Measurements from ENCODE around the gene PIGS. TPM values are rescaled to one million over a fixed set of nuclear protein-coding genes. Genes with fewer than 3 reads are reported as not detected.

PIGS gene
- total and polyA plus RNA-seq, 2 of the 13 experiments (the other 11 are each of a cell fraction or from before 2014, with no cell fraction given), result 31.7 to 42.6 TPM

DNA sequence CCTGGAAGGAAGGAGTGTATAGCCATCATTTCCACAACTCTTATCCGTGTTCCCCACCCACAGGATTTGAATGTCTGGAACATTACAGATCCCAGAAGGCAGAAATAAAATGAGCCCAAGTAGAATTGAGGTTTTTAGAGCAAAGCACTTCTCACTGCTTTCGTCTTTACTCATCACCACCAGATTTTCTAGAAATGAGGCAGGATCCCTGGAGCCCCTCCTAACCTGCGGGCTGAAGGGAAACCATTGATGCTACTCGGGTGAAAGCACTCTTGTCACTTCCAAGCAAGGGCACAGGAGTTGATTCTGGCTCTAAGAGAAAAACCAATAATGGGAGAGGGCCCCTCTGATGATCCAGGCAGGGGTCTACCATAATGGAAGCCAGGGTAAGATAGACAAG, 8.2 kb upstream of the PIGS start:
- no peaks in the 10 kb centered on the region for H3K9me3 ChIP-seq (ENCODE audit: low read length)
- no TSS peak for BruUV-seq (replicated peaks)
- H3K36me3 ChIP-seq (replicated peaks in 1 of 2; ENCODE audit: control insufficient read depth in 1 of 2, insufficient read depth in 2 of 2, low read length in 2 of 2), result peaks cover 32 to 66% of the 10 kb centered on the region in 2 experiments
- H3K4me1 ChIP-seq (ENCODE audit: insufficient read depth, low read length), result peaks cover 26% of the 10 kb centered on the region
- no peaks in the 10 kb centered on the region for H3K27me3 ChIP-seq (ENCODE audit: control insufficient read depth in 1 of 2, insufficient read depth in 2 of 2, low read length in 2 of 2)
- CTCF ChIA-PET (ENCODE audit: low intra/inter-chr PET ratio, low total read pairs), result no interaction called here
- no peak overlapping the region for H2AFZ ChIP-seq (ENCODE audit: low read length)
- H3K4me3 ChIP-seq (replicated peaks in 1 of 3; ENCODE audit: insufficient read depth in 1 of 3, low read depth in 2 of 3, low read length in 3 of 3), result no peak overlapping the region
- no peak overlapping the region for H3K9ac ChIP-seq (ENCODE audit: insufficient read depth, low read depth, low read length)
- H3K27ac ChIP-seq (ENCODE audit: extremely low read length, insufficient read depth, low read length), result no peak overlapping the region
- FAIRE-seq (no peak), ATAC-seq (no peak), DNase-seq (ENCODE audit: low spot score) (no peak)
- in situ Hi-C loops (cut with HindIII; ENCODE audit: extremely low pct_ligation_motif_present, low pct_unique_long_range_greater_than_20kb), result no loop called here
- H4K20me1 ChIP-seq (ENCODE audit: insufficient read depth, low read length), result no peaks in the 10 kb centered on the region
- WGBS (ENCODE audit: low lambda C conversion rate), result 92% methylated on average over 4 of the region's 4 CpGs
- intact Hi-C loops (cut with micrococcal nuclease; ENCODE audit: unreplicated experiment), result no loop called here
- H3K79me2 ChIP-seq (ENCODE audit: insufficient read depth, low read length), result peaks cover 4% of the 10 kb centered on the region
- POLR2A ChIA-PET, result no interaction called here
- no peak overlapping the region for H3K4me2 ChIP-seq (ENCODE audit: low read depth, low read length)
- no peak for TF ChIP-seq ZNF543 (CRISPR knock-in tag; IDR thresholded peaks at IDR 0.05)
- TF ChIP-seq, protein P1, sequence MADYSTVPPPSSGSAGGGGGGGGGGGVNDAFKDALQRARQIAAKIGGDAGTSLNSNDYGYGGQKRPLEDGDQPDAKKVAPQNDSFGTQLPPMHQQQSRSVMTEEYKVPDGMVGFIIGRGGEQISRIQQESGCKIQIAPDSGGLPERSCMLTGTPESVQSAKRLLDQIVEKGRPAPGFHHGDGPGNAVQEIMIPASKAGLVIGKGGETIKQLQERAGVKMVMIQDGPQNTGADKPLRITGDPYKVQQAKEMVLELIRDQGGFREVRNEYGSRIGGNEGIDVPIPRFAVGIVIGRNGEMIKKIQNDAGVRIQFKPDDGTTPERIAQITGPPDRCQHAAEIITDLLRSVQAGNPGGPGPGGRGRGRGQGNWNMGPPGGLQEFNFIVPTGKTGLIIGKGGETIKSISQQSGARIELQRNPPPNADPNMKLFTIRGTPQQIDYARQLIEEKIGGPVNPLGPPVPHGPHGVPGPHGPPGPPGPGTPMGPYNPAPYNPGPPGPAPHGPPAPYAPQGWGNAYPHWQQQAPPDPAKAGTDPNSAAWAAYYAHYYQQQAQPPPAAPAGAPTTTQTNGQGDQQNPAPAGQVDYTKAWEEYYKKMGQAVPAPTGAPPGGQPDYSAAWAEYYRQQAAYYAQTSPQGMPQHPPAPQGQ (CRISPR knock-in tag; IDR thresholded peaks at IDR 0.05; ENCODE audit: borderline replicate concordance), result no peak
- no peak for TF ChIP-seq SOX5 (CRISPR knock-in tag; IDR thresholded peaks at IDR 0.05; ENCODE audit: borderline replicate concordance)
- no peak for TF ChIP-seq ZFX (CRISPR knock-in tag; IDR thresholded peaks at IDR 0.05; ENCODE audit: low read depth)
- TF ChIP-seq MAZ (IDR thresholded peaks at IDR 0.05; ENCODE audit: borderline replicate concordance, low read depth, low read length), result no peak
- TF ChIP-seq MAZ (CRISPR knock-in tag; IDR thresholded peaks at IDR 0.05; ENCODE audit: low read depth), result no peak
- no peak for TF ChIP-seq ELF3 (CRISPR knock-in tag; IDR thresholded peaks at IDR 0.05)
- no peak for TF ChIP-seq ZFP82 (CRISPR knock-in tag; IDR thresholded peaks at IDR 0.05; ENCODE audit: borderline replicate concordance)
- TF ChIP-seq ZNF143 (CRISPR knock-in tag; IDR thresholded peaks at IDR 0.05), result no peak
- no peak for TF ChIP-seq ZNF746 (CRISPR knock-in tag; IDR thresholded peaks at IDR 0.05)
- TF ChIP-seq DNMT1 (CRISPR knock-in tag; IDR thresholded peaks at IDR 0.05), result no peak
- TF ChIP-seq, protein P2, sequence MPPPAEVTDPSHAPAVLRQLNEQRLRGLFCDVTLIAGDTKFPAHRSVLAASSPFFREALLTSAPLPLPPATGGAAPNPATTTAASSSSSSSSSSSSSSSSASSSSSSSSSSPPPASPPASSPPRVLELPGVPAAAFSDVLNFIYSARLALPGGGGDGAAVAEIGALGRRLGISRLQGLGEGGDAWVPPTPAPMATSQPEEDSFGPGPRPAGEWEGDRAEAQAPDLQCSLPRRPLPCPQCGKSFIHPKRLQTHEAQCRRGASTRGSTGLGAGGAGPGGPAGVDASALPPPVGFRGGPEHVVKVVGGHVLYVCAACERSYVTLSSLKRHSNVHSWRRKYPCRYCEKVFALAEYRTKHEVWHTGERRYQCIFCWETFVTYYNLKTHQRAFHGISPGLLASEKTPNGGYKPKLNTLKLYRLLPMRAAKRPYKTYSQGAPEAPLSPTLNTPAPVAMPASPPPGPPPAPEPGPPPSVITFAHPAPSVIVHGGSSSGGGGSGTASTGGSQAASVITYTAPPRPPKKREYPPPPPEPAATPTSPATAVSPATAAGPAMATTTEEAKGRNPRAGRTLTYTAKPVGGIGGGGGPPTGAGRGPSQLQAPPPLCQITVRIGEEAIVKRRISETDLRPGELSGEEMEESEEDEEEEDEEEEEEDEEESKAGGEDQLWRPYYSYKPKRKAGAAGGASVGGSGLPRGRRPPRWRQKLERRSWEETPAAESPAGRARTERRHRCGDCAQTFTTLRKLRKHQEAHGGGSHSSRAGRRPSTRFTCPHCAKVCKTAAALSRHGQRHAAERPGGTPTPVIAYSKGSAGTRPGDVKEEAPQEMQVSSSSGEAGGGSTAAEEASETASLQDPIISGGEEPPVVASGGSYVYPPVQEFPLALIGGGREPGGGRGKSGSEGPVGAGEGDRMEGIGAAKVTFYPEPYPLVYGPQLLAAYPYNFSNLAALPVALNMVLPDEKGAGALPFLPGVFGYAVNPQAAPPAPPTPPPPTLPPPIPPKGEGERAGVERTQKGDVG (CRISPR knock-in tag; IDR thresholded peaks at IDR 0.05; ENCODE audit: borderline replicate concordance), result no peak
- TF ChIP-seq, protein P3, sequence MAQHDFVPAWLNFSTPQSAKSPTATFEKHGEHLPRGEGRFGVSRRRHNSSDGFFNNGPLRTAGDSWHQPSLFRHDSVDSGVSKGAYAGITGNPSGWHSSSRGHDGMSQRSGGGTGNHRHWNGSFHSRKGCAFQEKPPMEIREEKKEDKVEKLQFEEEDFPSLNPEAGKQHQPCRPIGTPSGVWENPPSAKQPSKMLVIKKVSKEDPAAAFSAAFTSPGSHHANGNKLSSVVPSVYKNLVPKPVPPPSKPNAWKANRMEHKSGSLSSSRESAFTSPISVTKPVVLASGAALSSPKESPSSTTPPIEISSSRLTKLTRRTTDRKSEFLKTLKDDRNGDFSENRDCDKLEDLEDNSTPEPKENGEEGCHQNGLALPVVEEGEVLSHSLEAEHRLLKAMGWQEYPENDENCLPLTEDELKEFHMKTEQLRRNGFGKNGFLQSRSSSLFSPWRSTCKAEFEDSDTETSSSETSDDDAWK (CRISPR knock-in tag; IDR thresholded peaks at IDR 0.05), result no peak
- TF ChIP-seq, protein P4, sequence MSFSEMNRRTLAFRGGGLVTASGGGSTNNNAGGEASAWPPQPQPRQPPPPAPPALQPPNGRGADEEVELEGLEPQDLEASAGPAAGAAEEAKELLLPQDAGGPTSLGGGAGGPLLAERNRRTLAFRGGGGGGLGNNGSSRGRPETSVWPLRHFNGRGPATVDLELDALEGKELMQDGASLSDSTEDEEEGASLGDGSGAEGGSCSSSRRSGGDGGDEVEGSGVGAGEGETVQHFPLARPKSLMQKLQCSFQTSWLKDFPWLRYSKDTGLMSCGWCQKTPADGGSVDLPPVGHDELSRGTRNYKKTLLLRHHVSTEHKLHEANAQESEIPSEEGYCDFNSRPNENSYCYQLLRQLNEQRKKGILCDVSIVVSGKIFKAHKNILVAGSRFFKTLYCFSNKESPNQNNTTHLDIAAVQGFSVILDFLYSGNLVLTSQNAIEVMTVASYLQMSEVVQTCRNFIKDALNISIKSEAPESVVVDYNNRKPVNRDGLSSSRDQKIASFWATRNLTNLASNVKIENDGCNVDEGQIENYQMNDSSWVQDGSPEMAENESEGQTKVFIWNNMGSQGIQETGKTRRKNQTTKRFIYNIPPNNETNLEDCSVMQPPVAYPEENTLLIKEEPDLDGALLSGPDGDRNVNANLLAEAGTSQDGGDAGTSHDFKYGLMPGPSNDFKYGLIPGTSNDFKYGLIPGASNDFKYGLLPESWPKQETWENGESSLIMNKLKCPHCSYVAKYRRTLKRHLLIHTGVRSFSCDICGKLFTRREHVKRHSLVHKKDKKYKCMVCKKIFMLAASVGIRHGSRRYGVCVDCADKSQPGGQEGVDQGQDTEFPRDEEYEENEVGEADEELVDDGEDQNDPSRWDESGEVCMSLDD (CRISPR knock-in tag; IDR thresholded peaks at IDR 0.05; ENCODE audit: borderline replicate concordance), result no peak
- TF ChIP-seq NONO (IDR thresholded peaks at IDR 0.05), result no peak
- TF ChIP-seq NONO (CRISPR knock-in tag; conservative IDR thresholded peaks at IDR 0.05), result no peak
